Esophagus squamous epithelium (tissue), 4 donors: ENCODE results near the gene RREB1.

Experiments used
- POLR2A ChIP-seq, 4 donors: fragments of 450-650 bp; IDR thresholded peaks; one replicate each; pipeline ENCODE4 v1.6.1; 2017; ENCODE audit warnings: antibody characterized with exemption in 4 of 4, mild to moderate bottlenecking in 4 of 4, moderate library complexity in 3 of 4
- TF ChIP-seq, protein P1 (sequence below), 6 experiments: fragments of 450-650 bp in 4 of 6; fragments of 200-600 bp in 2 of 6; sonication (generic) in 2 of 6; IDR thresholded peaks; one replicate each; pipeline ENCODE4 v1.5.1; 2016 to 2019; ENCODE audit warnings: antibody characterized with exemption in 6 of 6, mild to moderate bottlenecking in 4 of 6, moderate library complexity in 4 of 6

GRCh38 chr6:7229376-7230326, 121.9 kb downstream of the RREB1 start:
- no peak for TF ChIP-seq POLR2A (IDR thresholded peaks at IDR 0.05)
- TF ChIP-seq, protein P1, sequence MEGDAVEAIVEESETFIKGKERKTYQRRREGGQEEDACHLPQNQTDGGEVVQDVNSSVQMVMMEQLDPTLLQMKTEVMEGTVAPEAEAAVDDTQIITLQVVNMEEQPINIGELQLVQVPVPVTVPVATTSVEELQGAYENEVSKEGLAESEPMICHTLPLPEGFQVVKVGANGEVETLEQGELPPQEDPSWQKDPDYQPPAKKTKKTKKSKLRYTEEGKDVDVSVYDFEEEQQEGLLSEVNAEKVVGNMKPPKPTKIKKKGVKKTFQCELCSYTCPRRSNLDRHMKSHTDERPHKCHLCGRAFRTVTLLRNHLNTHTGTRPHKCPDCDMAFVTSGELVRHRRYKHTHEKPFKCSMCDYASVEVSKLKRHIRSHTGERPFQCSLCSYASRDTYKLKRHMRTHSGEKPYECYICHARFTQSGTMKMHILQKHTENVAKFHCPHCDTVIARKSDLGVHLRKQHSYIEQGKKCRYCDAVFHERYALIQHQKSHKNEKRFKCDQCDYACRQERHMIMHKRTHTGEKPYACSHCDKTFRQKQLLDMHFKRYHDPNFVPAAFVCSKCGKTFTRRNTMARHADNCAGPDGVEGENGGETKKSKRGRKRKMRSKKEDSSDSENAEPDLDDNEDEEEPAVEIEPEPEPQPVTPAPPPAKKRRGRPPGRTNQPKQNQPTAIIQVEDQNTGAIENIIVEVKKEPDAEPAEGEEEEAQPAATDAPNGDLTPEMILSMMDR (IDR thresholded peaks at IDR 0.05): no peak
